ENCODE data around the gene SMIM45.

The SMIM45 gene

GRCh38 chr22:41992496-41992895 lies 40.5 kb downstream of the SMIM45 start (continued):
- no peak for TF ChIP-seq ATF1 (CRISPR knock-in tag; IDR thresholded peaks at IDR 0.05)
- no peak for TF ChIP-seq ESRRA (CRISPR knock-in tag; IDR thresholded peaks at IDR 0.05; ENCODE audit: borderline replicate concordance)
- TF ChIP-seq E2F4 (CRISPR knock-in tag; IDR thresholded peaks at IDR 0.05; ENCODE audit: borderline replicate concordance, low read depth): no peak
- TF ChIP-seq OVOL2 (CRISPR knock-in tag; IDR thresholded peaks at IDR 0.05; ENCODE audit: borderline replicate concordance): no peak

DNA sequence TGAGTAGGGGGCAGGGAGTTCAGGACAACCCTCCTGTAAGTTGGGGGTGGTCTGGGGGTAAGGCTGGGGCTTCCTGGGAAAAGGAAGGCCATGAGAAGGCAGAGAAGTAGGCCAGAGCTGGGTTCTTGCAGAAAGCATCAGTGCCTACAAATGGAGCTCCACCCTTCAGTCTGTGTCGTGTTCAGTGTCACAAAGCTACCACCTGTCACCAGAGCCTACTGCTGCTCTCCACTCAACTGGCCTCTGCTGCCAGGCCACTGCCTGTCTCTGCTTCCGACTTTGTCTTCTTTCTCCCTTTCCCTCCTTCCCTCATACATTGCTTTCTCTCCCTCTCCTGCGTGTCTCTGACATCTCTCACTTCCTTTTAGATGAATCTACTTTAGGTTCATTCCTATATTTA lies 43.3 kb downstream of the SMIM45 start:
- ChIA-PET POLR2A (no interaction called here), CTCF (no interaction called here)
- no peak overlapping the region for H3K27ac Mint-ChIP-seq

DNA sequence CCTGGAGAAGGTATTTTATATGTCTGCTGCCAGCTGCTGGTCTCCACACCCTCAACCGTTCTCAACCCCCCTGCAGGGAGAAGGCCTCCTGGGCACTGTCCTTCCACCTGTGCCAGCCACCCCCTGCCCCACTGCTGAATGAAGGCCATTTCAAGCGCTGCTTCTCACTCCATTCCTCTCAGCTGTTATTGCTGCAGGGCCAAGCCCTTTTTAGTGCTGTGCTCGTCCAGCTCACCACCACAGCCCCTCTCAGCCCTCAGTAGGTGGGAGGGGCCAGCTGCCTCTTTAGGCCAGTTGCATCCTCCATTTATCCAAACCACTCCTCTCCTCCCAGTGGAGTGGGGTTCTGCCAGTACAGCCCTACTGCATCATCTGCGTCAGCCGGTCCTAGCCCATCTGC lies 44.9 kb downstream of the SMIM45 start:
- ChIA-PET CTCF (interaction anchor here (0.8 to 0.9 kb wide), 2 partner anchors 30 to 299 kb away, joined by 3 to 4 read pairs; no protein-coding TSS in a partner anchor), POLR2A (interaction anchor here (0.6 kb wide), 1 partner anchor 495 kb away, joined by 7 read pairs; no protein-coding TSS in a partner anchor)
- H3K27ac Mint-ChIP-seq: no peak overlapping the region
- no peak overlapping the region for H3K4me3 Mint-ChIP-seq
- H3K27me3 Mint-ChIP-seq (ENCODE audit: low read depth): peaks cover 27% of the 10 kb centered on the region
- peaks cover 17% of the 10 kb centered on the region for H3K36me3 Mint-ChIP-seq
- TF ChIP-seq FOXP4 (CRISPR knock-in tag; IDR thresholded peaks at IDR 0.05) (no peak), IRF2 (CRISPR knock-in tag; IDR thresholded peaks at IDR 0.05; ENCODE audit: borderline replicate concordance, low read depth) (no peak), PRRX2 (CRISPR knock-in tag; IDR thresholded peaks at IDR 0.05) (no peak), HMGA2 (CRISPR knock-in tag; IDR thresholded peaks at IDR 0.05) (no peak), SOX15 (CRISPR knock-in tag; IDR thresholded peaks at IDR 0.05) (no peak), SP1 (CRISPR knock-in tag; conservative IDR thresholded peaks at IDR 0.05) (no peak), MYBL2 (CRISPR knock-in tag; IDR thresholded peaks at IDR 0.05) (no peak), RORB (CRISPR knock-in tag; IDR thresholded peaks at IDR 0.05) (no peak), FOXJ3 (CRISPR knock-in tag; IDR thresholded peaks at IDR 0.05; ENCODE audit: borderline replicate concordance) (no peak), SMAD3 (CRISPR knock-in tag; IDR thresholded peaks at IDR 0.05; ENCODE audit: borderline replicate concordance) (no peak), CREM (CRISPR knock-in tag; IDR thresholded peaks at IDR 0.05) (no peak), EMX1 (CRISPR knock-in tag; IDR thresholded peaks at IDR 0.05) (no peak), GRHL2 (CRISPR knock-in tag; IDR thresholded peaks at IDR 0.05; ENCODE audit: insufficient replicate concordance, severe bottlenecking) (no peak), JAZF1 (CRISPR knock-in tag; IDR thresholded peaks at IDR 0.05) (no peak), ELF4 (CRISPR knock-in tag; IDR thresholded peaks at IDR 0.05; ENCODE audit: low read depth) (no peak)
- TF ChIP-seq, protein P1, sequence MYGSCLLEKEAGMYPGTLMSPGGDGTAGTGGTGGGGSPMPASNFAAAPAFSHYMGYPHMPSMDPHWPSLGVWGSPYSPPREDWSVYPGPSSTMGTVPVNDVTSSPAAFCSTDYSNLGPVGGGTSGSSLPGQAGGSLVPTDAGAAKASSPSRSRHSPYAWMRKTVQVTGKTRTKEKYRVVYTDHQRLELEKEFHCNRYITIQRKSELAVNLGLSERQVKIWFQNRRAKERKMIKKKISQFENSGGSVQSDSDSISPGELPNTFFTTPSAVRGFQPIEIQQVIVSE (CRISPR knock-in tag; IDR thresholded peaks at IDR 0.05; ENCODE audit: borderline replicate concordance): no peak
- DNase-seq (ENCODE audit: low spot score) (no peak), ATAC-seq (no peak)
- peaks cover 7% of the 10 kb centered on the region; the same call in 1 of the 2 replicates for H3K4me1 Mint-ChIP-seq
- H3K9me3 Mint-ChIP-seq: no peaks in the 10 kb centered on the region

More for the DNA sequence above, 43.3 kb downstream of the SMIM45 start:
- Mint-ChIP-seq H3K9me3 (no peaks in the 10 kb centered on the region), H3K27me3 (ENCODE audit: low read depth) (peaks cover 17% of the 10 kb centered on the region), H3K36me3 (peaks cover 21% of the 10 kb centered on the region), H3K4me1 (peaks cover 7% of the 10 kb centered on the region; the same call in 1 of the 2 replicates), H3K4me3 (no peak overlapping the region)
- TF ChIP-seq JAZF1 (CRISPR knock-in tag; IDR thresholded peaks at IDR 0.05) (no peak), EMX1 (CRISPR knock-in tag; IDR thresholded peaks at IDR 0.05) (no peak), RELA (CRISPR knock-in tag; IDR thresholded peaks at IDR 0.05; ENCODE audit: borderline replicate concordance) (no peak)
- DNase-seq (ENCODE audit: low spot score) (no peak), ATAC-seq (no peak)
